OCI-LY1 (cell line): Measurements from ENCODE around the gene MCC.

ENCODE experiments used
- CTCF ChIP-seq: fragments of 200-600 bp; sonication (generic), shearing (Covaris generic); IDR thresholded peaks from 2 replicates; pipeline ENCODE4 v1.5.1; 2017; ENCODE audit warnings: mild to moderate bottlenecking, antibody characterized with exemption, low read length, moderate library complexity, mixed read lengths
- EZH2 ChIP-seq: fragments of 200-600 bp; sonication (generic), shearing (Covaris generic); IDR thresholded peaks from 2 replicates; pipeline ENCODE4 v1.8.0; 2017; ENCODE audit warnings: borderline replicate concordance, mixed run types, mild to moderate bottlenecking, antibody characterized with exemption, low read length, moderate library complexity, mixed read lengths

- no peak for TF ChIP-seq CTCF
- TF ChIP-seq EZH2: no peak
Observed at GRCh38 chr5:113119246-113119924, 368.9 kb downstream of the MCC start.
